ENCODE measurements around the gene CHN1.
A peak's percentile ranks its signal among the peaks of the same experiment; 100 is the strongest.

CHN1 gene

GRCh38 chr2:174863183-174863582 is 142.0 kb downstream of the CHN1 start:
- no peak for DNase-seq

- no peak for DNase-seq
These were observed 145.5 kb downstream of the CHN1 start for GRCh38 chr2:174859563-174860169.

- DNase-seq: no peak
These were observed 146.4 kb downstream of the CHN1 start for GRCh38 chr2:174858745-174859144.

GRCh38 chr2:174856447-174856846 is 148.7 kb downstream of the CHN1 start:
- DNase-seq: no peak

GRCh38 chr2:174846941-174847938 is 157.9 kb downstream of the CHN1 start:
- DNase-seq: no peak

- no peak for DNase-seq
These were observed 159.0 kb downstream of the CHN1 start for GRCh38 chr2:174846218-174846617.

GRCh38 chr2:174844295-174844708 is 160.9 kb downstream of the CHN1 start:
- DNase-seq: peak; percentile 24

- DNase-seq: no peak
These were observed 162.7 kb downstream of the CHN1 start for GRCh38 chr2:174842496-174842895.

- DNase-seq: no peak
These were observed 163.2 kb downstream of the CHN1 start for GRCh38 chr2:174841936-174842335.

GRCh38 chr2:174841350-174841749 is 163.8 kb downstream of the CHN1 start:
- DNase-seq: no peak

GRCh38 chr2:174840436-174840835 is 164.7 kb downstream of the CHN1 start:
- no peak for DNase-seq

- no peak for DNase-seq
These were observed 165.5 kb downstream of the CHN1 start for GRCh38 chr2:174839662-174840061.

- DNase-seq: no peak
These were observed 168.2 kb downstream of the CHN1 start for GRCh38 chr2:174836995-174837390.

GRCh38 chr2:174836377-174836994 is 168.7 kb downstream of the CHN1 start:
- no peak for DNase-seq

GRCh38 chr2:174835797-174836255 is 169.4 kb downstream of the CHN1 start:
- DNase-seq: no peak

- no peak for DNase-seq
These were observed 171.4 kb downstream of the CHN1 start for GRCh38 chr2:174833737-174834136.

- DNase-seq: no peak
These were observed 174.6 kb downstream of the CHN1 start for GRCh38 chr2:174830561-174830960.

GRCh38 chr2:174829550-174829949 is 175.6 kb downstream of the CHN1 start:
- no peak for DNase-seq

- DNase-seq: no peak
These were observed 177.5 kb downstream of the CHN1 start for GRCh38 chr2:174827371-174828369.

GRCh38 chr2:174826051-174826450 is 179.1 kb downstream of the CHN1 start:
- DNase-seq: no peak

GRCh38 chr2:174824068-174824467 is 181.1 kb downstream of the CHN1 start:
- no peak for DNase-seq

- no peak for DNase-seq
These were observed 183.6 kb downstream of the CHN1 start for GRCh38 chr2:174821628-174822027.

Measured in central memory CD4-positive, alpha-beta T cell (primary cell).